Measurements from ENCODE around the gene PTGES3.
"Not testable (repeated sequence)": the region's sequence is repeated elsewhere in the genome, so short reads cannot be mapped to it uniquely, and the experiment has no call there.

Gene PTGES3

DNA sequence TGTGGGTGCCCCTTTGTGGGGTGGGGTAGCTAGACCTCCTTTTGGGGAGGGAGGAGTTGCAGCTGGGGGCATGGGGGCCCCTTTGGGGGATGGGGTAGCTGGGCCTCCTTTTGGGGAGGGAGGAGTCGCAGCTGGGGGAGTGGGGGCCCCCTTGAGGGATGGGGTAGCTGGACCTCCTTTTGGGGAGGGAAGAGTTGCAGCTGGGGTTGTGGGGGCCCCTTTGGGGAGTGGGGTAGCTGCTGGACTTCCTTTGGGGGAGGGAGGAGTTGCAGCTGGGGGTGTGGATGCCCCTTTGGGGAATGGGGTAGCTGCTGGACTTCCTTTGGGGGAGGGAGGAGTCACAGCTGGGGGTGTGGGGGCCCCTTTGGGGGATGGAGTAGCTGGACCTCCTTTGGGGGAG, 30.1 kb upstream of the PTGES3 start:
- no peak overlapping the region for H3K4me3 ChIP-seq (ENCODE audit: low read depth, low read length)
- TF ChIP-seq CTCF (IDR thresholded peaks at IDR 0.05; ENCODE audit: low read depth, low read length) = no peak

GRCh38 chr12:56716933-56717880, 29.1 kb upstream of the PTGES3 start:
- no peak overlapping the region for H3K4me3 ChIP-seq (ENCODE audit: low read depth, low read length)
- TF ChIP-seq CTCF (IDR thresholded peaks at IDR 0.05; ENCODE audit: low read depth, low read length) = no peak

DNA sequence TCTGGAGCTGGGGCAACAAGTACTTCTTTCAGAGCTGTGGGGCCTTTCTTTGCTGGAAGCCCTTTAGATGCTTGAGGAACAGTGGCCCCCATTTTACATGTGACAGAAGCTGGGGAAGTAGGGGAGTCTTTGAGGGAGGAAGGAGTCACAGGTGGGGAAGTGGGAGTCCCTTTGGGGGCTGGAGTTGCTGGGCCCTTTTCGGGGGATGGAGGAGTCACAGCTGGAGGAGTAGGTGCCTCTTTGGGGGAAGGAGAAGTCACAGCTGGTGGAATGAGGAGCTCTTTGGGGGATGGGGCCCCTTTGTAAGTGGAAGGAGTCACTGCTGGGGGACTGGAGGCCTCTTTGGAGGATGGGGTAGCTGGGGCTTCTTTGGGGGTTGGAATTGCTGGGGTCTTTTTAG, 28.4 kb upstream of the PTGES3 start:
- H3K4me3 ChIP-seq (ENCODE audit: low read depth, low read length) = no peak overlapping the region
- TF ChIP-seq CTCF (IDR thresholded peaks at IDR 0.05; ENCODE audit: low read depth, low read length) = no peak

GRCh38 chr12:56715798-56716197, 27.7 kb upstream of the PTGES3 start:
- H3K4me3 ChIP-seq (ENCODE audit: low read depth, low read length) = no peak overlapping the region
- TF ChIP-seq CTCF (IDR thresholded peaks at IDR 0.05; ENCODE audit: low read depth, low read length) = no peak

GRCh38 chr12:56714431-56714929, 26.4 kb upstream of the PTGES3 start:
- H3K4me3 ChIP-seq (ENCODE audit: low read depth, low read length) = no peak overlapping the region
- no peak for TF ChIP-seq CTCF (IDR thresholded peaks at IDR 0.05; ENCODE audit: low read depth, low read length)

DNA sequence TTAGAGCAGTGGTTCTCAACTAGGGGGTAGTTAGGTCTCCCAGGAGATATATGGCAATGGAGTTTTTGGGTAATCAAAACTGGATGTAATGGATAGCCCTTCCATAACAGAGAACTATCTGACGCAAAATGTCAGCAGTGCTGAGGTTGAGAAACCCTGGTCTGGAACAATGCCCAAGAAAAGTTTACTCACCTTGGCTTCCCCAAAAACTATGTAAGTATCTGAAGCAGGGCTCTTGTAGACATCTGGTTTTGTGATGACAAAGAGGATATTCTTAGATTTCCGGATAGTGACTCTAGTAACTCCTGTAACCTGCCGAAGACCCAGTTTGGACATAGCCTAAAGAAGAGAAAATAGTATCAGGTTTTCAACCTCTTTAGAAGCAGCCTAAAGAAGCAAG, 25.3 kb upstream of the PTGES3 start:
- no peak for TF ChIP-seq CTCF (IDR thresholded peaks at IDR 0.05; ENCODE audit: low read depth, low read length)
- H3K4me3 ChIP-seq (ENCODE audit: low read depth, low read length) = no peak overlapping the region

DNA sequence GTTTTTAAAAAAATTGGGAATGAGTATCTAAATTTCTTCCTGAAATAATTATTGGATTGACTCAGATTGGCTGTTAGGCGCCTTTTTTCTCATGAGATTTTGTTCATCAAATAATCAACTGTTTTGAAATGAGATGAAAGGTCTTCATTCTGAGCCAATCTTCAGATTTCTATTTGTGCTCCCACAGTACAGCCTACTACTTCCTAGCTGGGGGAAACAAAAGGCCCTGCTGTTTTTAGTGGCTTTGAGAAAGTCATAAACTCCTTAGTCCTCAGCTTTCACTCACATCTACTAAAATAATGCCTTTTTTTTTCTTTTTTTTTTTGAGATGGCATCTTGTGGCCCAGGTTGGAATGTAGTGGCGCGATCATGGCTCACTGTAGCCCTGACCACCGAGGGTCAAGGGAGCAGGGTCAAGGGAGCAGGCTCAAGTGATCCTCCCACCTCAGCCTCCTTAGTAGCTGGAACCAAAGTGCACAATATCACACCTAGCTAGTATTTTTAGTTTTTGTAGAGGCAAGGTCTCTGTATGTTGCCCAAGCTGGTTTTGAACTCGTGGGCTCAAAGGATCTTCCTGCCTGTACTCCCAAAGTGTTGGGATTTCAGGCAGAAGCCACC, 21.8 kb upstream of the PTGES3 start:
- H3K4me3 ChIP-seq (ENCODE audit: low read depth, low read length) = no peak overlapping the region
- no peak for TF ChIP-seq CTCF (IDR thresholded peaks at IDR 0.05; ENCODE audit: low read depth, low read length)

- not testable (repeated sequence) for H3K4me3 ChIP-seq (ENCODE audit: low read depth, low read length)
Measured at GRCh38 chr12:56704522-56704921, 16.4 kb upstream of the PTGES3 start.

Measured in WI38 (cell line).